Muscle of leg (tissue), 11 donors: ENCODE data around the gene MICU1. TPM values are rescaled to one million over a fixed set of nuclear protein-coding genes. Genes with fewer than 3 reads are reported as not detected.
A peak's percentile ranks its signal among the peaks of the same experiment; 100 is the strongest.
"Not testable (repeated sequence)": the region's sequence is repeated elsewhere in the genome, so short reads cannot be mapped to it uniquely, and the experiment has no call there.

Source experiments
- DNase-seq: peaks from one replicate; pipeline ENCODE4 v3.0.0; 2013
- H3K27ac ChIP-seq: one replicate; pipeline ENCODE4 v1.5.1; 2013; ENCODE audit warnings: mild to moderate bottlenecking, low read length, control low read depth
- H3K27me3 ChIP-seq: one replicate; pipeline ENCODE4 v1.6.1; 2013; ENCODE audit warnings: low read length; ENCODE audit not compliant: control insufficient read depth, insufficient read depth
- H3K36me3 ChIP-seq: one replicate; pipeline ENCODE4 v1.6.1; 2013; ENCODE audit warnings: low read length; ENCODE audit not compliant: control insufficient read depth, insufficient read depth
- H3K4me1 ChIP-seq: one replicate; pipeline ENCODE4 v1.6.1; 2013; ENCODE audit warnings: low read length; ENCODE audit not compliant: control insufficient read depth, insufficient read depth
- H3K4me3 ChIP-seq: one replicate; pipeline ENCODE4 v1.5.1; 2013; ENCODE audit warnings: low read length, control low read depth
- H3K9me3 ChIP-seq: replicated peaks from 2 replicates; pipeline ENCODE4 v1.6.1; 2013; ENCODE audit warnings: low read depth, low read length; ENCODE audit not compliant: control insufficient read depth
- whole genome bisulfite sequencing: methylation state at CpG from one replicate; pipeline ENCODE4 v1.1.5; 2013; ENCODE audit warnings: missing lambda C conversion rate; ENCODE audit not compliant: insufficient coverage; 5-methylcytosine and 5-hydroxymethylcytosine counted together
- polyA plus RNA-seq, 8 donors: library from polyadenylated mRNA; unstranded; fragments of 120-200 nt; gene quantifications; one replicate each; pipeline versions ENCODE4 v1.2.1 to v1.2.3, GENCODE V29; 2013; ENCODE audit warnings: inconsistent platforms in 1 of 8, low replicate concordance in 1 of 8; ENCODE audit not compliant: insufficient read length in 8 of 8, insufficient read depth in 1 of 8
- total RNA-seq: library from RNA; stranded (reverse); fragments of 120-200 nt; gene quantifications from one replicate; pipeline ENCODE4 v1.2.4, GENCODE V29; 2013

Gene MICU1
- total and polyA plus RNA-seq, 9 donors = 67.7 to 129 (median 81.6) TPM

GRCh38 chr10:72659694-72660093 lies 33.8 kb upstream of the MICU1 start:
- Histone ChIP-seq H3K36me3 (no peaks in the 10 kb centered on the region), H3K4me3 (no peak overlapping the region), H3K27ac (no peak overlapping the region), H3K4me1 (no peaks in the 10 kb centered on the region), H3K27me3 (no peaks in the 10 kb centered on the region), H3K9me3 (no peaks in the 10 kb centered on the region)
- no peak for DNase-seq
- WGBS = 100% methylated on average over 3 of the region's 8 CpGs

- 90% methylated on average over 4 of the region's 5 CpGs for WGBS
- no peaks in the 10 kb centered on the region for H3K36me3 ChIP-seq
- H3K4me1 ChIP-seq = no peaks in the 10 kb centered on the region
- no peak overlapping the region for H3K4me3 ChIP-seq
- H3K27me3 ChIP-seq = no peaks in the 10 kb centered on the region
- H3K27ac ChIP-seq = no peak overlapping the region
- no peak for DNase-seq
- no peaks in the 10 kb centered on the region for H3K9me3 ChIP-seq
Observed at GRCh38 chr10:72658696-72659400, 33.0 kb upstream of the MICU1 start.

- no peaks in the 10 kb centered on the region for H3K27me3 ChIP-seq
- no peaks in the 10 kb centered on the region for H3K36me3 ChIP-seq
- no CpG with 5 or more reads among the region's 3 CpGs for WGBS
- no peak for DNase-seq
- no peaks in the 10 kb centered on the region for H3K9me3 ChIP-seq
- H3K4me1 ChIP-seq = no peaks in the 10 kb centered on the region
- H3K4me3 ChIP-seq = no peak overlapping the region
- no peak overlapping the region for H3K27ac ChIP-seq
Observed at GRCh38 chr10:72654720-72655119, 28.8 kb upstream of the MICU1 start.

GRCh38 chr10:72653383-72654096 lies 27.7 kb upstream of the MICU1 start:
- no peaks in the 10 kb centered on the region for H3K27me3 ChIP-seq
- H3K4me3 ChIP-seq = no peak overlapping the region
- H3K9me3 ChIP-seq = no peaks in the 10 kb centered on the region
- no peaks in the 10 kb centered on the region for H3K4me1 ChIP-seq
- WGBS = 71% methylated on average over 3 of the region's 6 CpGs
- no peak for DNase-seq
- no peaks in the 10 kb centered on the region for H3K36me3 ChIP-seq
- H3K27ac ChIP-seq = no peak overlapping the region

GRCh38 chr10:72649291-72649690 lies 23.4 kb upstream of the MICU1 start:
- no peaks in the 10 kb centered on the region for H3K4me1 ChIP-seq
- peak; percentile 9 for DNase-seq
- no peak overlapping the region for H3K4me3 ChIP-seq
- H3K27ac ChIP-seq = no peak overlapping the region
- H3K27me3 ChIP-seq = no peaks in the 10 kb centered on the region
- WGBS = no CpG with 5 or more reads among the region's 5 CpGs
- H3K9me3 ChIP-seq = no peaks in the 10 kb centered on the region
- no peaks in the 10 kb centered on the region for H3K36me3 ChIP-seq

GRCh38 chr10:72648301-72648700 lies 22.4 kb upstream of the MICU1 start:
- WGBS = 83% methylated on average over 1 of the region's 1 CpG

GRCh38 chr10:72646971-72647370 lies 21.1 kb upstream of the MICU1 start:
- not testable (repeated sequence) for H3K4me1 ChIP-seq, H3K4me3 ChIP-seq, H3K9me3 ChIP-seq, DNase-seq, H3K27me3 ChIP-seq, H3K27ac ChIP-seq, H3K36me3 ChIP-seq
- WGBS = no CpG with 5 or more reads among the region's 3 CpGs

More at GRCh38 chr10:72648301-72648700, 22.4 kb upstream of the MICU1 start:
- H3K4me3 ChIP-seq = no peak overlapping the region
- no peaks in the 10 kb centered on the region for H3K4me1 ChIP-seq
- no peaks in the 10 kb centered on the region for H3K36me3 ChIP-seq
- H3K27me3 ChIP-seq = no peaks in the 10 kb centered on the region
- H3K9me3 ChIP-seq = no peaks in the 10 kb centered on the region
- no peak for DNase-seq
- H3K27ac ChIP-seq = no peak overlapping the region

- H3K4me1 ChIP-seq = no peaks in the 10 kb centered on the region
- no peaks in the 10 kb centered on the region for H3K27me3 ChIP-seq
- H3K4me3 ChIP-seq = no peak overlapping the region
- H3K9me3 ChIP-seq = no peaks in the 10 kb centered on the region
- H3K27ac ChIP-seq = no peak overlapping the region
- DNase-seq = no peak
- WGBS = no CpG with 5 or more reads among the region's 2 CpGs
- H3K36me3 ChIP-seq = no peaks in the 10 kb centered on the region
Observed at GRCh38 chr10:72645263-72645858, 19.5 kb upstream of the MICU1 start.

GRCh38 chr10:72642318-72642717 lies 16.4 kb upstream of the MICU1 start:
- H3K4me1 ChIP-seq = no peaks in the 10 kb centered on the region
- no peak overlapping the region for H3K27ac ChIP-seq
- DNase-seq = no peak
- H3K4me3 ChIP-seq = no peak overlapping the region
- WGBS = 100% methylated on average over 2 of the region's 5 CpGs
- no peaks in the 10 kb centered on the region for H3K27me3 ChIP-seq
- H3K36me3 ChIP-seq = no peaks in the 10 kb centered on the region
- no peaks in the 10 kb centered on the region for H3K9me3 ChIP-seq

- Histone ChIP-seq H3K27ac (no peak overlapping the region), H3K27me3 (no peaks in the 10 kb centered on the region), H3K4me3 (no peak overlapping the region), H3K9me3 (no peaks in the 10 kb centered on the region), H3K4me1 (no peaks in the 10 kb centered on the region), H3K36me3 (no peaks in the 10 kb centered on the region)
- WGBS = 49% methylated on average over 2 of the region's 5 CpGs
- no peak for DNase-seq
Observed at GRCh38 chr10:72639441-72639873, 13.6 kb upstream of the MICU1 start.
